ENCODE measurements around the gene SLC46A3.
A peak's percentile ranks its signal among the peaks of the same experiment; 100 is the strongest.

Gene SLC46A3

GRCh38 chr13:28755546-28755870 lies 36.7 kb upstream of the SLC46A3 start (continued):
- TF ChIP-seq ZNF585B (tag by site-specific recombination; IDR thresholded peaks at IDR 0.05): no peak

- Histone ChIP-seq H3K36me3 (ENCODE audit: control insufficient read depth in 2 of 2, insufficient read depth in 1 of 2, low read length in 2 of 2) (no peaks in the 10 kb centered on the region), H3K27ac (ENCODE audit: extremely low read depth, low read depth, low read length) (no peak overlapping the region), H3K4me3 (ENCODE audit: low read depth, low read length) (no peak overlapping the region), H3K9me3 (ENCODE audit: control insufficient read depth, insufficient read depth, low read depth, low read length) (no peaks in the 10 kb centered on the region), H3K4me1 (ENCODE audit: control insufficient read depth, insufficient read depth, low read length) (no peaks in the 10 kb centered on the region)
- ChIA-PET CTCF (interaction anchor here (0.7 kb wide), 1 partner anchor 13 kb away, joined by 3 read pairs; no protein-coding TSS in a partner anchor), POLR2A (no interaction called here)
- TF ChIP-seq ZNF600 (tag by site-specific recombination; IDR thresholded peaks at IDR 0.05) (no peak), TCF7L2 (IDR thresholded peaks at IDR 0.05; ENCODE audit: borderline replicate concordance, low read depth, low read length) (peak; percentile 68; the same call in 1 of the 2 replicates), ZNF114 (tag by site-specific recombination; IDR thresholded peaks at IDR 0.05) (no peak), BCL11A (tag by site-specific recombination; IDR thresholded peaks at IDR 0.05; ENCODE audit: low read depth) (no peak), PRDM10 (tag by site-specific recombination; IDR thresholded peaks at IDR 0.05) (no peak), SCRT1 (tag by site-specific recombination; IDR thresholded peaks at IDR 0.05; ENCODE audit: borderline replicate concordance) (no peak), ZNF324 (tag by site-specific recombination; IDR thresholded peaks at IDR 0.05) (no peak), ZNF341 (tag by site-specific recombination; IDR thresholded peaks at IDR 0.05; ENCODE audit: low read depth) (peak; percentile 34; the same call in 1 of the 2 replicates)
- TF ChIP-seq, protein P1, sequence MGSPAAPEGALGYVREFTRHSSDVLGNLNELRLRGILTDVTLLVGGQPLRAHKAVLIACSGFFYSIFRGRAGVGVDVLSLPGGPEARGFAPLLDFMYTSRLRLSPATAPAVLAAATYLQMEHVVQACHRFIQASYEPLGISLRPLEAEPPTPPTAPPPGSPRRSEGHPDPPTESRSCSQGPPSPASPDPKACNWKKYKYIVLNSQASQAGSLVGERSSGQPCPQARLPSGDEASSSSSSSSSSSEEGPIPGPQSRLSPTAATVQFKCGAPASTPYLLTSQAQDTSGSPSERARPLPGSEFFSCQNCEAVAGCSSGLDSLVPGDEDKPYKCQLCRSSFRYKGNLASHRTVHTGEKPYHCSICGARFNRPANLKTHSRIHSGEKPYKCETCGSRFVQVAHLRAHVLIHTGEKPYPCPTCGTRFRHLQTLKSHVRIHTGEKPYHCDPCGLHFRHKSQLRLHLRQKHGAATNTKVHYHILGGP (tag by site-specific recombination; IDR thresholded peaks at IDR 0.05): peak; percentile 29; the same call in 1 of the 2 replicates
- TF ChIP-seq, protein P2, sequence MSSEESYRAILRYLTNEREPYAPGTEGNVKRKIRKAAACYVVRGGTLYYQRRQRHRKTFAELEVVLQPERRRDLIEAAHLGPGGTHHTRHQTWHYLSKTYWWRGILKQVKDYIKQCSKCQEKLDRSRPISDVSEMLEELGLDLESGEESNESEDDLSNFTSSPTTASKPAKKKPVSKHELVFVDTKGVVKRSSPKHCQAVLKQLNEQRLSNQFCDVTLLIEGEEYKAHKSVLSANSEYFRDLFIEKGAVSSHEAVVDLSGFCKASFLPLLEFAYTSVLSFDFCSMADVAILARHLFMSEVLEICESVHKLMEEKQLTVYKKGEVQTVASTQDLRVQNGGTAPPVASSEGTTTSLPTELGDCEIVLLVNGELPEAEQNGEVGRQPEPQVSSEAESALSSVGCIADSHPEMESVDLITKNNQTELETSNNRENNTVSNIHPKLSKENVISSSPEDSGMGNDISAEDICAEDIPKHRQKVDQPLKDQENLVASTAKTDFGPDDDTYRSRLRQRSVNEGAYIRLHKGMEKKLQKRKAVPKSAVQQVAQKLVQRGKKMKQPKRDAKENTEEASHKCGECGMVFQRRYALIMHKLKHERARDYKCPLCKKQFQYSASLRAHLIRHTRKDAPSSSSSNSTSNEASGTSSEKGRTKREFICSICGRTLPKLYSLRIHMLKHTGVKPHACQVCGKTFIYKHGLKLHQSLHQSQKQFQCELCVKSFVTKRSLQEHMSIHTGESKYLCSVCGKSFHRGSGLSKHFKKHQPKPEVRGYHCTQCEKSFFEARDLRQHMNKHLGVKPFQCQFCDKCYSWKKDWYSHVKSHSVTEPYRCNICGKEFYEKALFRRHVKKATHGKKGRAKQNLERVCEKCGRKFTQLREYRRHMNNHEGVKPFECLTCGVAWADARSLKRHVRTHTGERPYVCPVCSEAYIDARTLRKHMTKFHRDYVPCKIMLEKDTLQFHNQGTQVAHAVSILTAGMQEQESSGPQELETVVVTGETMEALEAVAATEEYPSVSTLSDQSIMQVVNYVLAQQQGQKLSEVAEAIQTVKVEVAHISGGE (tag by site-specific recombination; conservative IDR thresholded peaks at IDR 0.05; ENCODE audit: low read depth): 0 out of 2 replicates have a peak, but pooled peaks have one; percentile 15
Measured at GRCh38 chr13:28754698-28755545, 36.2 kb upstream of the SLC46A3 start.

DNA sequence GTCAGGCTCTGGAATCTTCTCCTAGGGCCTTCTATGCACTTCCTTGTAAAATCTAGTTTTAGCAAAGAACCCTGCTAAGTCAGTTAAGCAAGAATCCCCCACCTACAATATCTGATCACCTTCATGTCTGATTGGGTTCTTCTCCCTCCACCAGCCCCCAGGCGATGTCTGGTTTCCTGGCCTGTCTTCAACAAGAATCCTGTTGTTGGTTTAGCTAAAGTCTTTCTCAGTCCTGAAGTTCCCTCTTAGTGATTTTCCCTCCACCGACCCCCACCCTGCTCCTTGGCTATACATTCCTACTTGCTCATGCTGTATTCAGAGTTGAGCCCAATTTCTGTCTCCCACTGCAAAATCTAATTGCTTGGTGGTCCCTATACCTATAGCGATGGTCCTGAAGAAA lies 35.2 kb upstream of the SLC46A3 start:
- ChIA-PET POLR2A (no interaction called here), CTCF (interaction anchor here (0.6 to 0.9 kb wide), 2 partner anchors 74 to 127 kb away, joined by 3 read pairs; no protein-coding TSS in a partner anchor)
- H3K4me1 ChIP-seq (ENCODE audit: control insufficient read depth, insufficient read depth, low read length): no peaks in the 10 kb centered on the region
- no peak overlapping the region for H3K4me3 ChIP-seq (ENCODE audit: low read depth, low read length)
- no peaks in the 10 kb centered on the region for H3K36me3 ChIP-seq (ENCODE audit: control insufficient read depth in 2 of 2, insufficient read depth in 1 of 2, low read length in 2 of 2)
- no peaks in the 10 kb centered on the region for H3K9me3 ChIP-seq (ENCODE audit: control insufficient read depth, insufficient read depth, low read depth, low read length)
- no peak overlapping the region for H3K27ac ChIP-seq (ENCODE audit: extremely low read depth, low read depth, low read length)
- no peak for TF ChIP-seq ZNF211 (tag by site-specific recombination; IDR thresholded peaks at IDR 0.05; ENCODE audit: low read depth)
- TF ChIP-seq CTCF (tag by site-specific recombination; IDR thresholded peaks at IDR 0.05): no peak
- TF ChIP-seq, protein P3, sequence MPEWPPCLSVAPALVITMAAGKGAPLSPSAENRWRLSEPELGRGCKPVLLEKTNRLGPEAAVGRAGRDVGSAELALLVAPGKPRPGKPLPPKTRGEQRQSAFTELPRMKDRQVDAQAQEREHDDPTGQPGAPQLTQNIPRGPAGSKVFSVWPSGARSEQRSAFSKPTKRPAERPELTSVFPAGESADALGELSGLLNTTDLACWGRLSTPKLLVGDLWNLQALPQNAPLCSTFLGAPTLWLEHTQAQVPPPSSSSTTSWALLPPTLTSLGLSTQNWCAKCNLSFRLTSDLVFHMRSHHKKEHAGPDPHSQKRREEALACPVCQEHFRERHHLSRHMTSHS (tag by site-specific recombination; IDR thresholded peaks at IDR 0.05): no peak
- no peak for TF ChIP-seq HOXD13 (CRISPR knock-in tag; IDR thresholded peaks at IDR 0.05; ENCODE audit: borderline replicate concordance)
- TF ChIP-seq ZNF660 (tag by site-specific recombination; IDR thresholded peaks at IDR 0.05): no peak
- no peak for TF ChIP-seq INSM2 (tag by site-specific recombination; IDR thresholded peaks at IDR 0.05)
